Measurements from ENCODE around the gene ALDOB. TPM values are rescaled to one million over a fixed set of nuclear protein-coding genes. Genes with fewer than 3 reads are reported as not detected.

ALDOB gene
- polyA plus RNA-seq, 4 donors, result 757 to 16,248 (median 6,488) TPM

DNA sequence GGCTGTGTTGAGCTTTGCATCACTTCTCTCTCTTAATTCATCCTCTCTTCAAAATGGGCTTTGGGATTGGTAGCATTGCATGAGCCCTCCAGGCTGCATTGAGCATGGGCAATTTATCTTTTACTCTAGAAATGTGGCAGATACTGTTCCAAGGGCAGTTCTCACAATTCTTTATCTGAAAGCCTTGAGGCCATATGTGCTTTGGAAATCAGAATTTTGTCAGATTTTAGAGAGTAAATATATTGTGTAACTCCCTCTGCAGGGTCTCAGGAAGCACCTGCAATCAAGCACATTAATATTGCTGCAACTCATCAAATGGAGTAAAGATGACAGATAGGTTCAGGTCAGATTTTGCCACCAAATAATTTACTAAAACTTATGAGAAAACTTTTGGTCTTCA lies 17.6 kb downstream of the ALDOB start:
- H3K27me3 ChIP-seq (ENCODE audit: control insufficient read depth in 3 of 3, insufficient read depth in 3 of 3, low read length in 3 of 3), result no peaks in the 10 kb centered on the region
- H3K9me3 ChIP-seq (ENCODE audit: control insufficient read depth in 2 of 2, insufficient read depth in 1 of 2, low read depth in 1 of 2, low read length in 1 of 2), result peaks cover 0 to 13% of the 10 kb centered on the region in 2 donors
- DNase-seq (no peak), FAIRE-seq (no peak)
- no peak overlapping the region for H3K27ac ChIP-seq (ENCODE audit: low read depth in 1 of 3, low read length in 2 of 3)
- H3K4me1 ChIP-seq (ENCODE audit: control insufficient read depth in 3 of 3, insufficient read depth in 2 of 3, low read depth in 1 of 3, low read length in 2 of 3), result peaks cover 0 to 4% (median 0%) of the 10 kb centered on the region in 3 donors
- peaks cover 0 to 8% (median 2%) of the 10 kb centered on the region in 3 donors for H3K36me3 ChIP-seq (ENCODE audit: control insufficient read depth in 3 of 3, insufficient read depth in 2 of 3, low read depth in 1 of 3, low read length in 3 of 3)
- no peak overlapping the region for H3K4me3 ChIP-seq (ENCODE audit: low read depth in 1 of 3, low read length in 3 of 3)

DNA sequence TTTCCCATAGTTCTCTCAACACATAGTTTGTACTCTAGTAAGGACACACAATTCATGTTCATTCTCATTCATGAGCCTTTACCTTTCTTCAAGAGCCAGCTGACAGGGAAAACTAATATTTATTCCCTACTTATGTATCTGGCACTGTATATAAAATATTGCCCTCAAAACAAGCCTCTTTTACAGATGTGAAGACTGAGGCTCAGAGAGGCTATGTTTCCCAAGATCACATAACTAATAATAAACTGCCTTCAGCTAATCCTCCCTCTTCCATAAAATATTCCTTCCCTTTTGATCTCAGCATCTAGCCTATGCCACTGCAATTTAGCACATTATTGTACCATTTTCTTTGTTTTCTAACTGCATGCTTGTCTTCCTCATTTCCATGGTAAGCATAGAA lies 18.2 kb downstream of the ALDOB start:
- H3K27me3 ChIP-seq (ENCODE audit: control insufficient read depth in 3 of 3, insufficient read depth in 3 of 3, low read length in 3 of 3), result no peaks in the 10 kb centered on the region
- peaks cover 0 to 4% (median 0%) of the 10 kb centered on the region in 3 donors for H3K4me1 ChIP-seq (ENCODE audit: control insufficient read depth in 3 of 3, insufficient read depth in 2 of 3, low read depth in 1 of 3, low read length in 2 of 3)
- H3K36me3 ChIP-seq (ENCODE audit: control insufficient read depth in 3 of 3, insufficient read depth in 2 of 3, low read depth in 1 of 3, low read length in 3 of 3), result peaks cover 0 to 4% (median 0%) of the 10 kb centered on the region in 3 donors
- no peak overlapping the region for H3K4me3 ChIP-seq (ENCODE audit: low read depth in 1 of 3, low read length in 3 of 3)
- peaks cover 0 to 19% of the 10 kb centered on the region in 2 donors for H3K9me3 ChIP-seq (ENCODE audit: control insufficient read depth in 2 of 2, insufficient read depth in 1 of 2, low read depth in 1 of 2, low read length in 1 of 2)
- DNase-seq (peak in 1 of 2 donors; percentile 52), FAIRE-seq (no peak)
- H3K27ac ChIP-seq (ENCODE audit: low read depth in 1 of 3, low read length in 2 of 3), result no peak overlapping the region

DNA sequence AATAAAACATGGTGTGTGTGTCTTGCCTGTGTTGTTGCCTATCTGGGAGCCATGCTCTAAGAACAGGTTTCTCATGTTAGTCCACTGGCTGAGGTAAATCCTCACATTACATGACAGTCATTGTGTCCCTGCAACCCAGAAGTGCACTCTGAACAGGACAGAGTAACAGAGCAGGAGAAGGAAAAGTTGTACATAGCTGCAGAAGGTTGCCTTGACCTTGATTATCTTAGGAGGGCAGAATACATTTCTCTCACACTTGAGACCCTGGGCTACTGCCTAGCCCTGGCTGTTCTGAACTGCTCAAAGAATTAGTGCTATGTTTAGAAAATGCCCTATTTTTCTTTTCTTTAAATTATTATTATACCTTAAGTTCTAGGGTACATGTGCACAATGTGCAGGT lies 20.0 kb downstream of the ALDOB start:
- Histone ChIP-seq H3K36me3 (ENCODE audit: control insufficient read depth in 3 of 3, insufficient read depth in 2 of 3, low read depth in 1 of 3, low read length in 3 of 3) (no peaks in the 10 kb centered on the region), H3K9me3 (ENCODE audit: control insufficient read depth in 2 of 2, insufficient read depth in 1 of 2, low read depth in 1 of 2, low read length in 1 of 2) (peaks cover 0 to 23% of the 10 kb centered on the region in 2 donors), H3K27me3 (ENCODE audit: control insufficient read depth in 3 of 3, insufficient read depth in 3 of 3, low read length in 3 of 3) (no peaks in the 10 kb centered on the region), H3K4me3 (ENCODE audit: low read depth in 1 of 3, low read length in 3 of 3) (no peak overlapping the region), H3K27ac (ENCODE audit: low read depth in 1 of 3, low read length in 2 of 3) (no peak overlapping the region), H3K4me1 (ENCODE audit: control insufficient read depth in 3 of 3, insufficient read depth in 2 of 3, low read depth in 1 of 3, low read length in 2 of 3) (no peaks in the 10 kb centered on the region)
- DNase-seq (no peak), FAIRE-seq (no peak)

DNA sequence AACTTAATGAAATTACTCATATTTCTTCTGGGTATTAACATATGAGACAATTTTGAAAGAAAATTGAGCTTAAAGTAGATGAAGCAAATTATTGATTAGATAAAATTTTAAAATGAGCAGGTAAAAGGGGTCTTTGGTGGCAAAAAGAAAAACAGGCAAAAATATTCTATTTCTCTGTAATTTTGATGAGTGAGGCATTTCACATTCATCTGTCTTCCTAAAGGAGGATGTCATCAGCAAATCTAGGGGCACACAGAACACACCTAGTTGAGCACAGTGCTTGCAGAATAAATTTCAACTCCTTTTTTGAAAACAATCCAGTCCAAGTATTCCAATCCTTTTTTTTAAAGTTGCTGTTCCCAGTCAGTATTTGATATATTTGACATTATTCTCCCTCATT lies 20.7 kb downstream of the ALDOB start:
- no peaks in the 10 kb centered on the region for H3K4me1 ChIP-seq (ENCODE audit: control insufficient read depth in 3 of 3, insufficient read depth in 2 of 3, low read depth in 1 of 3, low read length in 2 of 3)
- peaks cover 0 to 1% (median 0%) of the 10 kb centered on the region in 3 donors for H3K36me3 ChIP-seq (ENCODE audit: control insufficient read depth in 3 of 3, insufficient read depth in 2 of 3, low read depth in 1 of 3, low read length in 3 of 3)
- no peak overlapping the region for H3K27ac ChIP-seq (ENCODE audit: low read depth in 1 of 3, low read length in 2 of 3)
- H3K9me3 ChIP-seq (ENCODE audit: control insufficient read depth in 2 of 2, insufficient read depth in 1 of 2, low read depth in 1 of 2, low read length in 1 of 2), result peaks cover 0 to 28% of the 10 kb centered on the region in 2 donors
- no peak overlapping the region for H3K4me3 ChIP-seq (ENCODE audit: low read depth in 1 of 3, low read length in 3 of 3)
- FAIRE-seq (no peak), DNase-seq (no peak)
- no peaks in the 10 kb centered on the region for H3K27me3 ChIP-seq (ENCODE audit: control insufficient read depth in 3 of 3, insufficient read depth in 3 of 3, low read length in 3 of 3)

DNA sequence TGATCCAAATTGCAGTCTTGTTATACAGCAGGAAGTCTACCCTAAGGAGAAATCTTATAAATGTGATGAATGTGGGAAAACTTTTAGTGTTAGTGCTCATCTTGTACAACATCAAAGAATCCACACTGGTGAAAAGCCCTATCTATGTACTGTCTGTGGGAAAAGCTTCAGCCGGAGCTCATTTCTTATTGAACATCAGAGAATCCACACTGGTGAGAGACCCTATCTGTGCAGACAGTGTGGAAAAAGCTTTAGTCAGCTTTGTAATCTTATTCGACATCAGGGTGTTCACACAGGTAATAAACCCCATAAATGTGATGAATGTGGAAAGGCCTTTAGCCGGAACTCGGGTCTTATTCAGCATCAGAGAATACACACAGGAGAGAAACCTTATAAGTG lies 26.5 kb downstream of the ALDOB start:
- Histone ChIP-seq H3K9me3 (ENCODE audit: control insufficient read depth in 2 of 2, insufficient read depth in 1 of 2, low read depth in 1 of 2, low read length in 1 of 2) (peaks cover 5 to 62% of the 10 kb centered on the region in 2 donors), H3K27me3 (ENCODE audit: control insufficient read depth in 3 of 3, insufficient read depth in 3 of 3, low read length in 3 of 3) (no peaks in the 10 kb centered on the region), H3K36me3 (ENCODE audit: control insufficient read depth in 3 of 3, insufficient read depth in 2 of 3, low read depth in 1 of 3, low read length in 3 of 3) (peaks cover 9 to 35% (median 21%) of the 10 kb centered on the region in 3 donors), H3K4me1 (ENCODE audit: control insufficient read depth in 3 of 3, insufficient read depth in 2 of 3, low read depth in 1 of 3, low read length in 2 of 3) (no peaks in the 10 kb centered on the region), H3K4me3 (ENCODE audit: low read depth in 1 of 3, low read length in 3 of 3) (no peak overlapping the region), H3K27ac (ENCODE audit: low read depth in 1 of 3, low read length in 2 of 3) (no peak overlapping the region)
- no peak for DNase-seq
- WGBS, 3 donors, result 97 to 98% (median 98%) methylated on average over 4 of the region's 4 CpGs
- FAIRE-seq, result no peak

DNA sequence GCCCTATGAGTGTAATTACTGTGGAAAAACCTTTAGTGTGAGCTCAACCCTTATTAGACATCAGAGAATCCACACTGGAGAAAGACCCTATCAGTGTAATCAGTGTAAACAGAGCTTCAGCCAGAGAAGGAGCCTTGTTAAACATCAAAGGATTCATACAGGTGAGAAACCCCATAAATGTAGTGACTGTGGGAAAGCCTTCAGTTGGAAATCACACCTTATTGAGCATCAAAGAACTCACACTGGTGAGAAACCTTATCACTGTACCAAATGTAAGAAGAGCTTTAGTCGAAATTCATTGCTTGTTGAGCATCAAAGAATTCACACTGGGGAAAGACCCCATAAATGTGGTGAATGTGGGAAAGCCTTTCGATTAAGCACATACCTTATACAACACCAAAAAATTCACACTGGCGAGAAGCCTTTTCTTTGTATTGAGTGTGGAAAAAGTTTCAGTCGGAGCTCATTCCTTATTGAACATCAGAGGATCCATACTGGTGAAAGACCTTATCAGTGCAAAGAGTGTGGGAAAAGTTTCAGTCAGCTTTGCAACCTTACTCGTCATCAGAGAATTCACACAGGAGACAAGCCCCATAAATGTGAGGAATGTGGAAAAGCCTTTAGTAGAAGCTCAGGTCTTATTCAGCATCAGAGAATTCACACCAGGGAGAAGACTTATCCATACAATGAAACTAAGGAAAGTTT lies 27.0 kb downstream of the ALDOB start:
- no peaks in the 10 kb centered on the region for H3K4me1 ChIP-seq (ENCODE audit: control insufficient read depth in 3 of 3, insufficient read depth in 2 of 3, low read depth in 1 of 3, low read length in 2 of 3)
- DNase-seq (no peak), FAIRE-seq (no peak)
- H3K27ac ChIP-seq (ENCODE audit: low read depth in 1 of 3, low read length in 2 of 3), result no peak overlapping the region
- peaks cover 9 to 40% (median 27%) of the 10 kb centered on the region in 3 donors for H3K36me3 ChIP-seq (ENCODE audit: control insufficient read depth in 3 of 3, insufficient read depth in 2 of 3, low read depth in 1 of 3, low read length in 3 of 3)
- no peak overlapping the region for H3K4me3 ChIP-seq (ENCODE audit: low read depth in 1 of 3, low read length in 3 of 3)
- WGBS, 3 donors, result 95 to 98% (median 97%) methylated on average over 5 of the region's 5 CpGs
- H3K9me3 ChIP-seq (ENCODE audit: control insufficient read depth in 2 of 2, insufficient read depth in 1 of 2, low read depth in 1 of 2, low read length in 1 of 2), result peaks cover 5 to 63% of the 10 kb centered on the region in 2 donors
- H3K27me3 ChIP-seq (ENCODE audit: control insufficient read depth in 3 of 3, insufficient read depth in 3 of 3, low read length in 3 of 3), result no peaks in the 10 kb centered on the region

DNA sequence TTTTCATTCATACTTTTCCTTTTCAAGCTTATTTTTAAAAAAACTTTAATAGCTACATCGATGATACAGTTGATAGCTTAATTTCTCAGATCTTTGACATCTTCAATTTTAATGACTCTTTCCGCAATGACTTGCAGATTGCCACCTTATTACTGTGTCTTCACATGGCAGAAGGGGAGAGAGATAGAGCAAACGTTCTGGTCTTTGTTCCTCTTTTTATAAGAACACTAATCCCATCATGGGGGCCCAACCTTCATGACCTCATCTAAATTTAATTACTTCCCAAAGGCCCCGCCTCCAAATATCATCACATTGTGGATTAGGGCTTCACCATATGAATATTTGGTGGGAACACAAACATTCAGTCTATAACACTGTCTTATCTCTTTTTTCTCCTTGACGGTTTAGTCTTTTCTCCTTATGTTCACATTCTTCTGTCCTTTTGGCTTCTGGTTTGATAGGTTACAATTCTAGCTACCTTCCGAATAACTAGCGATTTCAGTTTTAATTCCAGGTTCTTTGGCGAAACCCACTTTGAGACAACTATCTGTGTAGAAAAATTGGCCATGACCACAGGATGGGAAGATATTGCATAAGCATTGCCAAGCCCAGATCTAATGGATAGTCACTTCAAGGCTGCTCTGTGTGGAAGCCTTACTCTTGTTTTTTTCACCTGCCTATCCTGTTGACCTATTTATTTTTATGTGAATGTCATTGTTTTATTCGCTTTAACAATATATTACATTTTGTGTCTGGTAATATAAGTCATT lies 31.9 kb downstream of the ALDOB start:
- Histone ChIP-seq H3K9me3 (ENCODE audit: control insufficient read depth in 2 of 2, insufficient read depth in 1 of 2, low read depth in 1 of 2, low read length in 1 of 2) (peaks cover 1 to 53% of the 10 kb centered on the region in 2 donors), H3K4me3 (ENCODE audit: low read depth in 1 of 3, low read length in 3 of 3) (no peak overlapping the region), H3K4me1 (ENCODE audit: control insufficient read depth in 3 of 3, insufficient read depth in 2 of 3, low read depth in 1 of 3, low read length in 2 of 3) (peaks cover 5 to 10% (median 9%) of the 10 kb centered on the region in 3 donors), H3K27ac (ENCODE audit: low read depth in 1 of 3, low read length in 2 of 3) (no peak overlapping the region), H3K36me3 (ENCODE audit: control insufficient read depth in 3 of 3, insufficient read depth in 2 of 3, low read depth in 1 of 3, low read length in 3 of 3) (peaks cover 17 to 48% (median 25%) of the 10 kb centered on the region in 3 donors), H3K27me3 (ENCODE audit: control insufficient read depth in 3 of 3, insufficient read depth in 3 of 3, low read length in 3 of 3) (no peaks in the 10 kb centered on the region)
- WGBS, 3 donors, result 91 to 94% (median 91%) methylated on average over 9 of the region's 9 CpGs
- FAIRE-seq (no peak), DNase-seq (no peak)

DNA sequence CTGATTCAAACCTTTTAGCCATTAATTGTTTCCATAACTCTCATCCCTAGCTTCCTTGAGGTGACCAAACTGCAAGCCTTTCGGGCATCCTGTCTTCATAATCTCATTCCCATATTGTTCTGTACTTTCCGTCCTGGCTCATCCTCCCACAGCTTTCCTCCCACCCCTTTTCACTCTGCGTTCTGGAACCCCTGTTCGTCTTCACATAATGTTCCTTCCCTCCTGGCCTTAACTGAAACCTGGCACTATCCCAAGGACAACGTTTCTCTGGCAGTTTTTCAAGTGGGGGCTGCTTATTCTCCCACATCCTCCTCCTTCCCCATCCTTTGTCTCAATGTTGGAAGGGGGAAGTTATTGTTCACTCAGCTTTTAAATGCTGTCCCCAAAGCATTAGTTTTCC lies 35.5 kb downstream of the ALDOB start:
- FAIRE-seq, result no peak
- H3K27me3 ChIP-seq (ENCODE audit: control insufficient read depth in 3 of 3, insufficient read depth in 3 of 3, low read length in 3 of 3), result no peaks in the 10 kb centered on the region
- peaks cover 0 to 23% of the 10 kb centered on the region in 2 donors for H3K9me3 ChIP-seq (ENCODE audit: control insufficient read depth in 2 of 2, insufficient read depth in 1 of 2, low read depth in 1 of 2, low read length in 1 of 2)
- no peak for DNase-seq
- H3K36me3 ChIP-seq (ENCODE audit: control insufficient read depth in 3 of 3, insufficient read depth in 2 of 3, low read depth in 1 of 3, low read length in 3 of 3), result peaks cover 8 to 19% (median 9%) of the 10 kb centered on the region in 3 donors
- WGBS, 3 donors, result 34 to 61% (median 37%) methylated on average over 5 of the region's 5 CpGs
- H3K4me3 ChIP-seq (ENCODE audit: low read depth in 1 of 3, low read length in 3 of 3), result peak overlapping the region in 2 of 3 donors; percentile 90 to 99
- H3K4me1 ChIP-seq (ENCODE audit: control insufficient read depth in 3 of 3, insufficient read depth in 2 of 3, low read depth in 1 of 3, low read length in 2 of 3), result peaks cover 5 to 10% (median 9%) of the 10 kb centered on the region in 3 donors
- peak overlapping the region in 1 of 3 donors; percentile 81 for H3K27ac ChIP-seq (ENCODE audit: low read depth in 1 of 3, low read length in 2 of 3)
